Measurements from ENCODE around the gene GASK1A. TPM values are rescaled to one million over a fixed set of nuclear protein-coding genes. Genes with fewer than 3 reads are reported as not detected.
A peak's percentile ranks its signal among the peaks of the same experiment; 100 is the strongest.

GASK1A gene
- total and polyA plus RNA-seq, 4 donors: 0.79 to 22.8 (median 4.6) TPM

DNA sequence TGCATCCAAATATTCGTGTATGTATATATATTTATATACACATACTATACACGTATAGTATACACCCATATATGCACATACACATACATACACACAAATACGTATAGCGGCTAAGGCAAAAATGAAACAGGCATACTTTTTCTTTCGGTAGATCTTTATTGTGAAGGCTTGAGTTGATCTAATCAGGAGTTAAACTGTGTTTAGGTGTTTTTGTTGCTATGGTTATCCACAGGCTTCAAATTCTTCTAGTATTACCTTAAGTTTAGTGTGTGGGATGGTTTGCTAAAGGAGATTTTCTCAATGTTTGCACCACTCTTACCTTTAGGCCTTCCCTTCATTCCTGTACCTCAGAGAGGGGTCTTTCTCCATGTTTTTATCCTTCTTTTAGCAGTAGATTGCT is 45.0 kb upstream of the GASK1A start:
- no peaks in the 10 kb centered on the region for H3K4me1 ChIP-seq (ENCODE audit: control insufficient read depth in 4 of 4, insufficient read depth in 4 of 4, low read length in 3 of 4)
- no peak for TF ChIP-seq SP1 (IDR thresholded peaks at IDR 0.05)
- TF ChIP-seq FOXA1 (IDR thresholded peaks at IDR 0.05): no peak
- no peak for TF ChIP-seq JUND (IDR thresholded peaks at IDR 0.05)
- no peak for TF ChIP-seq TAF1 (conservative IDR thresholded peaks at IDR 0.05)
- no peak overlapping the region for H3K9ac ChIP-seq (ENCODE audit: low read depth in 1 of 2, low read length in 2 of 2)
- no peak overlapping the region for H3K27ac ChIP-seq (ENCODE audit: low read depth in 1 of 2, low read length in 2 of 2)
- DNase-seq (ENCODE audit: low spot score): no peak
- H3K9me3 ChIP-seq (ENCODE audit: control insufficient read depth in 4 of 4, low read length in 3 of 4): no peaks in the 10 kb centered on the region
- H3K4me3 ChIP-seq (ENCODE audit: low read depth in 1 of 3, low read length in 3 of 3): no peak overlapping the region
- WGBS: 88% methylated on average over 5 of the region's 5 CpGs
- H3K27me3 ChIP-seq (ENCODE audit: control insufficient read depth in 4 of 4, insufficient read depth in 4 of 4, low read length in 3 of 4): no peaks in the 10 kb centered on the region
- H3K36me3 ChIP-seq (ENCODE audit: control insufficient read depth in 4 of 4, insufficient read depth in 3 of 4, low read depth in 1 of 4, low read length in 3 of 4): no peaks in the 10 kb centered on the region

DNA sequence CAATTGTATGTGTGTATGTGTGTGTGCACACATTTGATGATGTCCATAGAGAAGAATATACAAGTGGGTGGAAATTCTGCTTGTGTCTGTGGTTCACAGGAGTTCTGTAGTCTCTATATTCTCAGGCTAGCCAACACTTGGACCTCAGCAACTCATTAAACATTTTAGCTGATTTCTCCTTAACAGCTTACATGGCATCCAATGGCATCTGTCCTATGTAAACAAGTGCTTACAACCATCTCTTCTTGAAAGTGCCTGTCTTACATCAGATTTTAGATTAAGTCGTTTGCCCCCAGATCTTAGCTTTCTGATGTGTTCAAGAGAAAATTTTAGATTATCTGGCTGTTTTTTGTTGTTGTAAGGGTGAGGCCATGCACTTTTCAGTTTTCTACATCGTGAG is 44.2 kb upstream of the GASK1A start:
- no peaks in the 10 kb centered on the region for H3K4me1 ChIP-seq (ENCODE audit: control insufficient read depth in 4 of 4, insufficient read depth in 4 of 4, low read length in 3 of 4)
- H3K4me3 ChIP-seq (ENCODE audit: low read depth in 1 of 3, low read length in 3 of 3): no peak overlapping the region
- H3K9ac ChIP-seq (ENCODE audit: low read depth in 1 of 2, low read length in 2 of 2): no peak overlapping the region
- H3K36me3 ChIP-seq (ENCODE audit: control insufficient read depth in 4 of 4, insufficient read depth in 3 of 4, low read depth in 1 of 4, low read length in 3 of 4): no peaks in the 10 kb centered on the region
- H3K27me3 ChIP-seq (ENCODE audit: control insufficient read depth in 4 of 4, insufficient read depth in 4 of 4, low read length in 3 of 4): no peaks in the 10 kb centered on the region
- 62% methylated on average over 2 of the region's 2 CpGs for WGBS
- DNase-seq (ENCODE audit: low spot score): no peak
- no peaks in the 10 kb centered on the region for H3K9me3 ChIP-seq (ENCODE audit: control insufficient read depth in 4 of 4, low read length in 3 of 4)
- TF ChIP-seq, protein P1, sequence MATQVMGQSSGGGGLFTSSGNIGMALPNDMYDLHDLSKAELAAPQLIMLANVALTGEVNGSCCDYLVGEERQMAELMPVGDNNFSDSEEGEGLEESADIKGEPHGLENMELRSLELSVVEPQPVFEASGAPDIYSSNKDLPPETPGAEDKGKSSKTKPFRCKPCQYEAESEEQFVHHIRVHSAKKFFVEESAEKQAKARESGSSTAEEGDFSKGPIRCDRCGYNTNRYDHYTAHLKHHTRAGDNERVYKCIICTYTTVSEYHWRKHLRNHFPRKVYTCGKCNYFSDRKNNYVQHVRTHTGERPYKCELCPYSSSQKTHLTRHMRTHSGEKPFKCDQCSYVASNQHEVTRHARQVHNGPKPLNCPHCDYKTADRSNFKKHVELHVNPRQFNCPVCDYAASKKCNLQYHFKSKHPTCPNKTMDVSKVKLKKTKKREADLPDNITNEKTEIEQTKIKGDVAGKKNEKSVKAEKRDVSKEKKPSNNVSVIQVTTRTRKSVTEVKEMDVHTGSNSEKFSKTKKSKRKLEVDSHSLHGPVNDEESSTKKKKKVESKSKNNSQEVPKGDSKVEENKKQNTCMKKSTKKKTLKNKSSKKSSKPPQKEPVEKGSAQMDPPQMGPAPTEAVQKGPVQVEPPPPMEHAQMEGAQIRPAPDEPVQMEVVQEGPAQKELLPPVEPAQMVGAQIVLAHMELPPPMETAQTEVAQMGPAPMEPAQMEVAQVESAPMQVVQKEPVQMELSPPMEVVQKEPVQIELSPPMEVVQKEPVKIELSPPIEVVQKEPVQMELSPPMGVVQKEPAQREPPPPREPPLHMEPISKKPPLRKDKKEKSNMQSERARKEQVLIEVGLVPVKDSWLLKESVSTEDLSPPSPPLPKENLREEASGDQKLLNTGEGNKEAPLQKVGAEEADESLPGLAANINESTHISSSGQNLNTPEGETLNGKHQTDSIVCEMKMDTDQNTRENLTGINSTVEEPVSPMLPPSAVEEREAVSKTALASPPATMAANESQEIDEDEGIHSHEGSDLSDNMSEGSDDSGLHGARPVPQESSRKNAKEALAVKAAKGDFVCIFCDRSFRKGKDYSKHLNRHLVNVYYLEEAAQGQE (IDR thresholded peaks at IDR 0.05): peak; percentile 73
- TF ChIP-seq, protein P2, sequence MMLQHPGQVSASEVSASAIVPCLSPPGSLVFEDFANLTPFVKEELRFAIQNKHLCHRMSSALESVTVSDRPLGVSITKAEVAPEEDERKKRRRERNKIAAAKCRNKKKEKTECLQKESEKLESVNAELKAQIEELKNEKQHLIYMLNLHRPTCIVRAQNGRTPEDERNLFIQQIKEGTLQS (IDR thresholded peaks at IDR 0.05): no peak
- no peak overlapping the region for H3K27ac ChIP-seq (ENCODE audit: low read depth in 1 of 2, low read length in 2 of 2)

DNA sequence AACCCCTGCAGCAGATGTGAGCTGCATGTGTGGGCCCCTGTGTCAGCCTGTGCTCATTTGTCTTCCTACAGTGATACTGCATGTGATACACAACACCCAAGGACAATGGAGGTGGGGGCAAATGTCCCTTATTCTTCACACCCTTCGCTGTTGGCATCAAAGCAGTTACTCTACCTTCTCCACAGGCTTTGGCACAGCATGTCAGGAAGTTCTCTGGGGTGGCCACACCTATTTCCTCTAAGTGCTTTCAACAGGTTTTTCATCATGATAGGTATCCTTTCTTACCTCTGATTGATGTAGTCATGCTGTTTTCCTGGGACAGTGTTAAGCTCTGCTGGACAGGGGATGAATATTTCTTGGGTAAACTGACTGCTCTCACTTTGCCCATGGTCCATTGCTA is 43.6 kb upstream of the GASK1A start:
- DNase-seq (ENCODE audit: low spot score): no peak
- Histone ChIP-seq H3K27ac (ENCODE audit: low read depth in 1 of 2, low read length in 2 of 2) (no peak overlapping the region), H3K4me3 (ENCODE audit: low read depth in 1 of 3, low read length in 3 of 3) (no peak overlapping the region), H3K4me1 (ENCODE audit: control insufficient read depth in 4 of 4, insufficient read depth in 4 of 4, low read length in 3 of 4) (no peaks in the 10 kb centered on the region), H3K36me3 (ENCODE audit: control insufficient read depth in 4 of 4, insufficient read depth in 3 of 4, low read depth in 1 of 4, low read length in 3 of 4) (no peaks in the 10 kb centered on the region), H3K9me3 (ENCODE audit: control insufficient read depth in 4 of 4, low read length in 3 of 4) (no peaks in the 10 kb centered on the region), H3K9ac (ENCODE audit: low read depth in 1 of 2, low read length in 2 of 2) (no peak overlapping the region), H3K27me3 (ENCODE audit: control insufficient read depth in 4 of 4, insufficient read depth in 4 of 4, low read length in 3 of 4) (no peaks in the 10 kb centered on the region)
- TF ChIP-seq YY1 (IDR thresholded peaks at IDR 0.05): no peak
- no peak for TF ChIP-seq GABPA (IDR thresholded peaks at IDR 0.05 in 1 of 2, conservative IDR thresholded peaks at IDR 0.05 in 1 of 2)
- TF ChIP-seq RAD21 (IDR thresholded peaks at IDR 0.05): no peak
- TF ChIP-seq SP1 (IDR thresholded peaks at IDR 0.05): no peak
- TF ChIP-seq, protein P3, sequence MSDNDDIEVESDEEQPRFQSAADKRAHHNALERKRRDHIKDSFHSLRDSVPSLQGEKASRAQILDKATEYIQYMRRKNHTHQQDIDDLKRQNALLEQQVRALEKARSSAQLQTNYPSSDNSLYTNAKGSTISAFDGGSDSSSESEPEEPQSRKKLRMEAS (IDR thresholded peaks at IDR 0.05): no peak
- no peak for TF ChIP-seq HNF4A (conservative IDR thresholded peaks at IDR 0.05)
- no peak for TF ChIP-seq RXRA (IDR thresholded peaks at IDR 0.05)
- no peak for TF ChIP-seq NR2F2 (IDR thresholded peaks at IDR 0.05)
- WGBS: 87% methylated on average over 1 of the region's 1 CpG
